A549 (cell line): ENCODE data around the gene LBHD2.
A peak's percentile ranks its signal among the peaks of the same experiment; 100 is the strongest.

Experiments
- EP300 ChIP-seq, 2 experiments: fragments of >200 bp; sonication (Bioruptor Twin); formaldehyde crosslinking; IDR thresholded peaks; 2 replicates in 1 of 2; 3 replicates in 1 of 2; pipeline ENCODE4 v1.6.1; 2016 to 2017
- RFX5 ChIP-seq: fragments of 450-650 bp; IDR thresholded peaks from 2 replicates; pipeline ENCODE4 v1.7.1; 2014; ENCODE audit warnings: antibody characterized with exemption, mild to moderate bottlenecking, moderate library complexity
- TF ChIP-seq, protein P1 (sequence below): fragments of >200 bp; sonication (Bioruptor Twin); formaldehyde crosslinking; IDR thresholded peaks from 3 replicates; pipeline ENCODE4 v1.5.1; 2016
- TF ChIP-seq, protein P2 (sequence below): fragments of 200-600 bp; sonication (generic); IDR thresholded peaks from 2 replicates; pipeline ENCODE4 v1.6.1; 2016; ENCODE audit warnings: antibody characterized with exemption, mild to moderate bottlenecking, moderate library complexity

DNA sequence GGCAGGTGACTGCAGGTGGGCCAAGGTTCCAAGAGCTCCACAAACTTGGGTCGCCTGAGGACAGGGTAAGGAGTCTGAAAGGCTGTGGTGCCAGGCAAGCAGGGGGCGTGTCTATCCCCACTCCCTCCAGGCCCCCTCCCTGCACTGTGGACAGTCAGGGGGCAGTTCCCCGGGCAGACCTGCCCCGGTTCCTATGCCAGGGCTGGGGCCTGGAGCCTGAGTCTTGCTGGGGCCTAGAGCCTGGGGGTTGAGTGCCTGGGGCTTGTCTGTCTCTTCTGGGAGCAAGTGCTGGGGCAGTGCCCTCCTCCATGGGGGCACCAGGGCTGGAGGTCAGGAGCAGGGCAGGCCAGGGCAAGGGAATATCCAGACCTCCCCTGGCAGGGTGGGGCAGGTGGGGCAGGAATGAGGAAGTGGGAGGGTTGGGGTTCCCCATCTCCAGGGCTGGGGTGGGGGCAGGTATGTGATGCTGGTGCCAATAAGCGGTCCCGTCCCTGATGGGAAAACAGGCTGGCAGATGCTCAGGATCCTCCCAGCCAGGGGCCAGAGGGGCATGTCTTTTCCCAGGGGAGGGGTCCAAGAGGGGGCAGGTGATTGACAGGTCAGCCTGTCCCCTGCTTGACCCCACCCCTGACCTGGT is 27.3 kb downstream of the LBHD2 start:
- TF ChIP-seq RFX5 (no peak), EP300 (IDR thresholded peaks at IDR 0.05) (peak; percentile 32 to 77; a peak in 2 of 5 replicates)
- TF ChIP-seq, protein P1, sequence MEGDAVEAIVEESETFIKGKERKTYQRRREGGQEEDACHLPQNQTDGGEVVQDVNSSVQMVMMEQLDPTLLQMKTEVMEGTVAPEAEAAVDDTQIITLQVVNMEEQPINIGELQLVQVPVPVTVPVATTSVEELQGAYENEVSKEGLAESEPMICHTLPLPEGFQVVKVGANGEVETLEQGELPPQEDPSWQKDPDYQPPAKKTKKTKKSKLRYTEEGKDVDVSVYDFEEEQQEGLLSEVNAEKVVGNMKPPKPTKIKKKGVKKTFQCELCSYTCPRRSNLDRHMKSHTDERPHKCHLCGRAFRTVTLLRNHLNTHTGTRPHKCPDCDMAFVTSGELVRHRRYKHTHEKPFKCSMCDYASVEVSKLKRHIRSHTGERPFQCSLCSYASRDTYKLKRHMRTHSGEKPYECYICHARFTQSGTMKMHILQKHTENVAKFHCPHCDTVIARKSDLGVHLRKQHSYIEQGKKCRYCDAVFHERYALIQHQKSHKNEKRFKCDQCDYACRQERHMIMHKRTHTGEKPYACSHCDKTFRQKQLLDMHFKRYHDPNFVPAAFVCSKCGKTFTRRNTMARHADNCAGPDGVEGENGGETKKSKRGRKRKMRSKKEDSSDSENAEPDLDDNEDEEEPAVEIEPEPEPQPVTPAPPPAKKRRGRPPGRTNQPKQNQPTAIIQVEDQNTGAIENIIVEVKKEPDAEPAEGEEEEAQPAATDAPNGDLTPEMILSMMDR: no peak
- TF ChIP-seq, protein P2, sequence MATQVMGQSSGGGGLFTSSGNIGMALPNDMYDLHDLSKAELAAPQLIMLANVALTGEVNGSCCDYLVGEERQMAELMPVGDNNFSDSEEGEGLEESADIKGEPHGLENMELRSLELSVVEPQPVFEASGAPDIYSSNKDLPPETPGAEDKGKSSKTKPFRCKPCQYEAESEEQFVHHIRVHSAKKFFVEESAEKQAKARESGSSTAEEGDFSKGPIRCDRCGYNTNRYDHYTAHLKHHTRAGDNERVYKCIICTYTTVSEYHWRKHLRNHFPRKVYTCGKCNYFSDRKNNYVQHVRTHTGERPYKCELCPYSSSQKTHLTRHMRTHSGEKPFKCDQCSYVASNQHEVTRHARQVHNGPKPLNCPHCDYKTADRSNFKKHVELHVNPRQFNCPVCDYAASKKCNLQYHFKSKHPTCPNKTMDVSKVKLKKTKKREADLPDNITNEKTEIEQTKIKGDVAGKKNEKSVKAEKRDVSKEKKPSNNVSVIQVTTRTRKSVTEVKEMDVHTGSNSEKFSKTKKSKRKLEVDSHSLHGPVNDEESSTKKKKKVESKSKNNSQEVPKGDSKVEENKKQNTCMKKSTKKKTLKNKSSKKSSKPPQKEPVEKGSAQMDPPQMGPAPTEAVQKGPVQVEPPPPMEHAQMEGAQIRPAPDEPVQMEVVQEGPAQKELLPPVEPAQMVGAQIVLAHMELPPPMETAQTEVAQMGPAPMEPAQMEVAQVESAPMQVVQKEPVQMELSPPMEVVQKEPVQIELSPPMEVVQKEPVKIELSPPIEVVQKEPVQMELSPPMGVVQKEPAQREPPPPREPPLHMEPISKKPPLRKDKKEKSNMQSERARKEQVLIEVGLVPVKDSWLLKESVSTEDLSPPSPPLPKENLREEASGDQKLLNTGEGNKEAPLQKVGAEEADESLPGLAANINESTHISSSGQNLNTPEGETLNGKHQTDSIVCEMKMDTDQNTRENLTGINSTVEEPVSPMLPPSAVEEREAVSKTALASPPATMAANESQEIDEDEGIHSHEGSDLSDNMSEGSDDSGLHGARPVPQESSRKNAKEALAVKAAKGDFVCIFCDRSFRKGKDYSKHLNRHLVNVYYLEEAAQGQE: no peak
